ENCODE data around the gene IPO4. TPM values are rescaled to one million over a fixed set of nuclear protein-coding genes. Genes with fewer than 3 reads are reported as not detected.

IPO4 gene
- total RNA-seq, 1 experiment from 2014 or later = 42.7 TPM

DNA sequence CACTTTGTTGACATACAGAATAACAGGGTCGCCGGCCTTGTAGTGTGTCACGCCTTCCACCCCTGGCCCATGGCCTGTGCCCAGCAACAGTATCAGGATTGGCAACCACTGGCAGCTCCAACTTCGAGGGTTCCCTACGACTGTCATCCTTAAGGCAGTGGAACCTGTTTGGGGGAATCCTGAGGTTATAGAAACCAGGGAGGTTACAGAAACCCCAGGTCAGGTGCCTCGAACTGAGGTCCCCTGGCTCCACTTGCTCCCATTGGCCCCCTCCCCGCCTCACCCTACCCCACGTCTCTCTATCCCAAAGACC, 6.2 kb upstream of the IPO4 start:
- no peak for DNase-seq (ENCODE audit: low spot score)

DNA sequence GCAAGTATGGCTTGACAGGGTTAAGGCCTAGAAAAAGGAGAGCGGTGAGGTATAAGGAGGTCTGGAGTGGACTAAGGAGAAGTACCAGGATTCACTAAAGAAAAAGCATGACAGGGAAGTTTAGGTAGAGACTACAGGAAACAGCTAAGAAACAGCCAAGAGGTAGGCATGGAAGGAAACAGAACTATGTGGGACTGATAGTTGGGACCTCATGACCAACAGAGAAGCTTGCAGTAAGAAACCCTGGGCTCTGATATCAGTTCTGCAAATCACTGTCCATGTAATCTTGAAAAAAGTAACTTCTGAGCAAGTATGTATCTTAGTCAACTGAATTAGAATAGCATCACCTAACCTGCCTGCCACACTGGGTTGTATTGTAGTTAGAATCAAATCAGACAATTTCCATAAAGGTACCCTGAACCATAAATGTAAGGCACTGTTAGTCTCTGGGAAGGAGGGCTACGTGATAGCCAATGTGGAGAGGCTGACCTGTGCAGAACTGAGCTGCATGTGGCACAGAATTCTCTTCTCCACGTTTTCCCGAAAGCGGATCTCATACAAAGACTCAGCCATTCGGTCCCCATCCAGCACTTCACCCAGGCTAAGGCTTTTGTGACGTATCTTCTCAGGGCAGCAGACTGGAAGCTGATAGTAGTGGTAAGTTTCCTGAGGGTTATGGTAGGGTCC, 5.7 kb upstream of the IPO4 start:
- DNase-seq (ENCODE audit: low spot score) = no peak

DNA sequence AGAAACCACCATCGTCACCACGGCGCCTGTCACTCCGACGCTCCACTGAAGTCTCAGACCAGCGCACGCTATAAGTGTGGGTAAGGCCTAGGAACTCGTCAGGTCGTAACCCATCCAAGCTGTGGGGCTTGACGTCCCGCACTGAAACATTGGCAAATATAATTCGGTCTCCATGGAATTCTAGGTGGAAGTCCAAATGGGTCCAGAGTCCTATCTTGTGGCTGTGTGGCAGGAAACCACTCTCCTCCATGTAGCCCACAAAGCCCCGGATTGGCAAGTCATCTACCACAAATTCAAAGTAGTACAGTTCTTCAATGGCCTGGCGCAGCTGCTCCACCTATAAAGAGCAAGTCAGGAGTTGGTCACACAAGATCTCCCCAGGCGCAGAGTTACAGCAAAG, 4.3 kb upstream of the IPO4 start:
- no peak for DNase-seq (ENCODE audit: low spot score)

DNA sequence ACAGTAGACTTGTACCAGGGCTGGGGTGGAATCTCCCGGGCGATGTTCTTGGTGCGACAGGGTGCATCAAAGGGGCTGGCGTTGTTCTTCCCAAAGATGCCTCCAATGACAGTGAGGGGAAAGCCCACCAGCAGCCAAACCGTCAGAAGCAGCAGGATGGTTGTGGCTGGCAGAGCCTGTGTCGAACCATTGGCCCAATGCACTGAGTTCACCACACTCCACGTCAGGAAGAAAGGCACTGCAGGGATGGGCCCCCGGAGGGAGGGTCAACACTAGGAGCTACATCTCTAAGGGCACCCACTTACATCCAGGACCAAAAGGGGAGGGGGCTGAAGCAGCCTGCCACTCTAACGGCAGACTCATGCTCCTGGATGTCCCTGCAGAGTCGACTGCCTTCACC, 1.8 kb upstream of the IPO4 start:
- no peak for DNase-seq (ENCODE audit: low spot score)

DNA sequence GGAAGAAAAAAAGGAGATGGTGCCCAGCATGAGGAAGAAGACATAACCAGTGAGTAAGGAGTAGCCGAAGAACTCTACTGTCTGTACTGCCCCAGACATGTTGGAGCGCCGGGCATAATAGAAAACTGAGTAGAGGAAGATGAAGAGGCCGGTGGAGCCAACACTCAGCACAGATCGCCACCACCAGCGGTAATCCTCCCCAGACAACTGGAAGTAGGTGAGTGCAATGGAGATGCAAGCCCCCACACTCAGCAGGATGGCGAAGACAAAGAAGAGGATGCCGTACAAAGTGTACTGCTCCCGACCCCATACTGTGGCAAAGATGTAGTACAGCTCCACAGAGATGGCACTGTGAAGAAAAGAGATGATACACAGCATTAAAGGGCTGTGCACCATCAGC, 844 bp upstream of the IPO4 start:
- DNase-seq (ENCODE audit: low spot score) = no peak

DNA sequence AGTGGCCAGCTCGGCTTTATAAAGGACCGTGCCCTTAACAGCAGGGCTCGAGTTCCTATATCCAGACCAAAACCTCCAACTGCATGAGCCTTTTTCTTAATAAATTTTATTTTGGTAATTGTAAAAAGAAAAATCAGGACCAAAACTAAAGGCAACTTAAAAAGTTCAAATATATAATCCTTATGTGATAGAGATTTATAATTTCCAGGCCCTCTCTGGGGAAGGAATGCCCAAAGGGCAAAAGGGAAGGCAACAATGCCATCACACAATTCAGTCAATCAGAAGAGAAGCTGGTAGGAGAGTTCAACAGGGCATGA, 401 bp upstream of the IPO4 start:
- DNase-seq (ENCODE audit: low spot score) = no peak

DNA sequence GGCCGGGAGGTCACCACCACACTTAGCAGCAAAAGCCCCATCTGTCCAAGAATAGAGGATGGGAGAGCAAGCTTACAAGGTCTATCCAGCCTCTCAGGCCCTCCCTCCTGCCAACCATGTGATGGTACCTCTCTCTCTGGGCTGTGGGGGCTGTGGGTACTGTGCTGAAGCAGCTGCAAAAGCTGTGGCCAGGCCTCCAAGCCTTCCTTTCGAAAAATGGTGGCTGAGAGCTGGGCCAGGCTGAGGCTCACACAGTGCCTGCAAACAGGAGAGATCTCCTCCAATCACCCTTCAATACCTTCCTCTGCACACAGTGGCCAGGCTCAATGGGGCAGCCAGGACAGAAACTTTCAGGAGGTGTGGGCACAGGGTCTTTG, 1.1 kb downstream of the IPO4 start:
- DNase-seq (ENCODE audit: low spot score) = no peak

DNA sequence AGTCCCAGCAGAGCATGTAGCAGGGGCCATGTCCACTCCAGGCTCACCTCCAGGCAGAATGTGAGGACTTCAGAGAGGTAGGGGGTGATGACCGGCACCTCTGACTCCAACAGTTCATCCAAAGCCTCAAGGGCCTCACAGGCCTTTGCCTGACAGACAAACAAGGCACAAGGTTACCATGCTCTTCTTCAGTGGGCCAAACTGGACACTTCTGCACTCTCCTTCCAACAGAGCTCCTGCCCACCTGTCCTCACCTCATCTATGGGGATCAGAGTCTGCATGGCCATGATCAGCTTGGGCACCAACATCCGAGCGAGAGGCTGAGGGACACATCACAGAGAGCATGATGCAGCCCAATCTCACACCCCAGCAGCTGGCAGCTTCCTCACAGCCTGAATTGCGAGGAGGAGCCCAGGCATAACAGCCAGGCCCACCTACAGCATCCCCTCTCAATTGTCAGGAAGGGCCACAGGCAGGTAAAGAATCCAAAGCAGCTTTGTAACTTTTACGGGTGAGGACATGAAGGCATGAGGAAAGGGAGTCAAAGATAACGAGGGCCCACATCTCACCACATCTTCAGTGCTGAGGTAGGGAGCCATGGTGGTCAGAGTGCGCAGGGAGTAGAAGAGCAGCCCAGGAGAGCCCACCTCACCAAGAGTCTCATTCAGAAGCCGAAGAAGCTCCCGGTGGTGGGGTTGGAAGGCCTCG, 1.6 kb downstream of the IPO4 start:
- DNase-seq (ENCODE audit: low spot score) = no peak

DNA sequence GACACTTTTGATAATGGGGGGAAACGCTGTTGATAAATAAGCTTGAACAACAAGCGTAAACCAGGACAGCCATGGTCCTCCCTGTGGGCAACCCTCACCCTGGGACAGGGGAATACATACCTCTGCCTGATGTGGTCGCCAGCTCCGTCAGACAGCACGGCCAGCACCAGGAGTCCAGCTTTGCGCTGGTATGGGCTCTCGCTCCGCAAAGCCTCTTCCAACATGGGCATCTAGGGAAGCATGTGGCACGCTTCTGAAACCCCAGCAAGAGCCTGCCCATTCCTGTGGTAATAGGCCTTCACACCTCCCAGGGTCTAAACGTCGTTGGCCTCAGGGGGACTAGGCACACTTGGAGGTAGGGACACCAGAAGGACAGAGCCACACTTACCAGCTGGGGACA, 2.9 kb downstream of the IPO4 start:
- DNase-seq (ENCODE audit: low spot score) = no peak

DNA sequence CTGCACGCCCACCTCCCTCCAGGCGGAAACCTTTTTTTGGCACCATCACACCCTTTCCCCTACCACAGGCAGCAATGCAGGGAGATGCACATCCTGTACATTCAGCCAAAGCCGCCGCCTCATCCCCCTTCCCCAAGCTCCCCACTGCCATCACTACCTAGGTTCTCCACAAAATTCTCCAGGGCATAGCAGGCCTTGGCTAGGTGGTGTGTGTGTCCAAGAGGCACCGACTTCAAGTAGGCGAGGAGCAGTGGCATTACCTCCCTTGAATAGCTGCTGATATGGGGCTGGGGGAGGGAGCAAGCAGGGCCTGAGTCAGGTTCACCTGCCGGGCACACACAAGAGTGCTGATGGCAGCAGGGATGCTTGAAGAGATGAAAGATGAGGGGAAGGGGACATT, 3.6 kb downstream of the IPO4 start:
- DNase-seq (ENCODE audit: low spot score) = no peak

DNA sequence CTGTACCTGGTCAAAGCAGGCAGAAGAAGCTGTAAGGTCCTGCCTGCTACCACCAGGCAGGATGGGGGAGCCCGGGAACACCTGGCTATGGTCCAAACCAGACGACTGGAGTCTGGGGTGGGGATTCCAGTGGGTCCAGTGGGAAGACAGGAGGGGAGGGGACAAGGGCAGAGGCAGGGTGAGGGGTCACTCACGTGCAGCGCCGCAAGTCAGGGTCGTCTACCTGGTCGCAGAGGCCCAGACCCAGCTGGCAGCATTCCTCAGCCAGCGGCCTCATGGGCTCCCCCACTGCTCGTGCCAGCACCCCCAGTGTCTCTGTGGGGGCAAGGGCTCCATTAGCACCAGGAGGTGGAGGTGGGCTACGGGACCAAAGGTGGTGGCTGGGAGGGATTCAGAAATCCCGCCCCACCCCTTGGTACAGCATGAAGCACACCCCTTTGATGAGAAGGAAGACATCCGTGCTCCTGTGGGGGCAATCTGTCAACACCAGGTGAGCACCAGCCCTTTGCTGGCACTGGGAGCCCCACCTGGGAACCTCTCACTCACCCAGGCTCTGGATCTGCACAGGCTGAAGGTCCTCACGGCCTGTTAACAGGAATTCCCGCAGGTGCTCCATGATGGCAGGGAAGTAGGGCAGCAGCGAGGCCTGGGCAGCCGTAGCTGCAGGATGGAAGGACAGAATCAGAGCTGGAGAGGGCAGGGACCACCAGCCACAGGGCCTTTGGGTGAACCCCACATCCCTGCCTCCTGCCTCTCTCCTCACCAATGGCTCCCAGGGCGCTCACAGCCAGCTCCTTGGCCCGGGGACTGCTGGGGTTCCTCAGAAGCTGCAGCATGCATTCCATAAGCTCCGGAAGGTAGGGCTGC, 4.3 kb downstream of the IPO4 start:
- DNase-seq (ENCODE audit: low spot score) = no peak

DNA sequence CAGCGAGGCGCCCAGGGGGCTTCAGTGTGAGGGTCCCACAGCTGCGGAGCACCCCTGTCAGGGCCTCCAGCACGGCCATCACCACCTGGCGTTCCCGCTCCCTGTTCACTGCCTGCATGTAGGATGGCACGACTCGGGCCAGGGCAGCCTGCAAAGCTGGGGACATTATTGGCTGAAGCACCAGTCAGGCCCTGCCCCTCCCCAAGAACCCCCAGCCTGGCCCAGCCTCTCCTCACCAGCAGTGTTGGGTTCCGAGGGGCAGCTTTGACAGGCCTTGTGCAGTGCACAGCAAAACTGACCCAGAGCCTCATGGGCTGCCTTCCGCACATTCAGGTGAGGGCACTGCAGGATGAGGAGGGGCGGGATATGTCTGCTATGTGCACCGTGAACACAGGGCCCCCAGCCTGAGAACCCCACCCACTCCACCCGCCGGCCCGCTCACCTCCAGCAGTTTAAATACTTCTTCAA, 5.6 kb downstream of the IPO4 start:
- DNase-seq (ENCODE audit: low spot score) = no peak

DNA sequence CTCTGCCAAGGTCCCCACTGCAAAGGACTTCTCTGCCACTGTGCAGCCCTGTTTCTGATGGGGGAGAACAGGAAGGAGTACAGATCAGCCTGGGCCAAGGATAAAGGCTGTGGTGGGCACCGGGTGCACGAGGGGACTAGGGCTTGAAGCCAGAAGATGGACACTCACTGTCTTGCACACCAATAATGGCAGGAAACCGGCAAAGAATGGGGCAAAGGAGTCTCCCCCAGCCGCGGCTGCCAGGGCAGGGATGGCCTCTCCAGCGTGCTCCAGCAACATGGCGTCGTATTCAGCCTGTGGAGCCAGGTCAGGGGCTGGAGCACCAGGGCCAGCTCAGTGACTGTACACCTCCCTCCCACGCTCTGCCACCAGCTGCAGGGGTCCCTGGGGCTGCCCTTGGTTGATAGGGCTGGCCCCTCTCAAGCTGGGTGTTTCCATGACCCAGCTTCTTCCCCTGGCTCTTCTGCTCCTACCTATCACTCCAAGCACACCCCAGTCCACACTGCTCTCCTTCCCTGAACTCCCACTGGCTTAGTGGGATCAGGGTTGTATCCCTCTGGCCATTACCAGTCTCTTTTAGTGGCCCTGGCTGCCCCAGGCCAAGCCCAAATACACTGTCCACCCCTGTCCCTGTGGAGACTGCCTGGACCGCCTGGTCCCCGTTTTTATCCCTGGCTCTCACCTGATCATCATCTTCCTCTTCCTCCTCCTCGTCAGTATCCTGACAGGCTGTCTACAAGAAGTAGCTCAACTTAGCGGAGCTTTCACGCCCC, 6.3 kb downstream of the IPO4 start:
- DNase-seq (ENCODE audit: low spot score) = no peak

DNA sequence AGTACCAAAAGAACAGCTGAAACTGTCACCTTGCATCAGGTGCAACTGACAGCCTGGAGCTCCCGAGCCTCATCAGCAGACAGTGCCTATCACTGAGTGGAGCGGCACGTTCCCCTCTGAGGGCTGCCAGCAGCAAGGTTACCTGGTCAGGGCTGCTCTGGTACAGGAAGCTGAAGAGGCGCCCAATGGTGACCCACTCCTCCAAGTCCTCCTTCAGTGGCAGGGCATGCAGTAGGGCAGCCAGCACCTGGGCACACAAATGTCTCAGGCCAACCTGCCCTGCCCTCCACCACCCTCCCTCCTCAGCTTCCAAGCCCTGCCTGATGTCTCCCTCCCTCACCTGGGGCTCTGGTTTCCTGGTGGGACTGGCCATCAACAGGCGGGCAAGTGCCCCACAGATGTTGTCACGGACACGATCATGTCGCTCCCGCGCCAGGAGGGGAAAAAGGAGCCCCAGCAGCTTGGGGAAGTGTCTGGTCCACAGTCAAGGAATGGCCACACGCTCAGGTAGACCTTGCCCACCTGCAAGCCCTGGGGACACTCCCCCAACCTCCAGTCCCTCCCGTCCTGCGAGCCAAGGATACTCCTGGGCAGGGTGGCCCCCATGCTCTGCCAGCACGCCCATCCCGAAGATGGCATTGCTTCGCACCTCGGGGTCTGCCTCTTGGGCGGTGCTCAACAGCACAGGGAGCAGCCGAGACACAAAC, 7.1 kb downstream of the IPO4 start:
- DNase-seq (ENCODE audit: low spot score) = no peak

DNA sequence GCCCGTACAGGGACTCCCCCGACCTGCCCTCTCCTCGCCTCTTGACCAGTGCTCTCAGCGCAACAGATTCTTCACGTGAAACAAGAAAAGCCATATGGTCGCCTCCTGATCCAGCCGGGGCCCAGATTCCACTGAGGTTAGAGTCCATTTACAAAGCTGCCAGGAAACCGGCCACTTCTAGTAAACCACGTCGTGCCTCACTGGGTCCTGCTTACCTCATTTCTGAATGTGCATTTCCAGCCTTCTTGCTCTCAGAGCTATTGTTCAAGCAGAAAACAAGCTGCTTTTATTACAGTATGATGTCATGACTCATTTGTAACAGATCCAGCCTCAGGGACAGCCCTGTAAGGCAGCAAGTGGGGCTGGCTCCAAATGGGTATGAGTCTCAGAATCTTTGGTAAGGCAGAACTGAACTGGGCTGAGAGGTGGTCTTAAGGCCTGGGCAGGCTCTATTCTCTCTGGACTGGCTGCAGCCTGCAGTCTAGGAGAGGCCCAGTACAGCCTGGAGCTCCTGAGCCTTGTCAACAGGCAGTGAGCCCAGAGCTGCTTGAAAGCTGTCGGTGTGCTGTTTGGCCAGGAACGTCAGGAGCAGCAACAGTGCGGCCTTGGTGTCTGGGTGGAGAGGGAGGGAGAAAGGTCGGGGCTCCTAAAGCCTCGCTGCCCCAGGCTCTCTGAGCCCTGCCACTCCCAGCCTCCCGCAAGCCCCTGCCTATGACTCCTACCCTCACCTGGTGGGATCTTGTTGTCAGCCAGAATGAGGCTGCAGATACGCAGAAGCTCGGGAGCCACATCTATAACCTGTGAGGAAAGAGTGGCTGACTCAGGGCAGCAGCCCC, 8.4 kb downstream of the IPO4 start:
- peak; percentile 43 for DNase-seq (ENCODE audit: low spot score)

DNA sequence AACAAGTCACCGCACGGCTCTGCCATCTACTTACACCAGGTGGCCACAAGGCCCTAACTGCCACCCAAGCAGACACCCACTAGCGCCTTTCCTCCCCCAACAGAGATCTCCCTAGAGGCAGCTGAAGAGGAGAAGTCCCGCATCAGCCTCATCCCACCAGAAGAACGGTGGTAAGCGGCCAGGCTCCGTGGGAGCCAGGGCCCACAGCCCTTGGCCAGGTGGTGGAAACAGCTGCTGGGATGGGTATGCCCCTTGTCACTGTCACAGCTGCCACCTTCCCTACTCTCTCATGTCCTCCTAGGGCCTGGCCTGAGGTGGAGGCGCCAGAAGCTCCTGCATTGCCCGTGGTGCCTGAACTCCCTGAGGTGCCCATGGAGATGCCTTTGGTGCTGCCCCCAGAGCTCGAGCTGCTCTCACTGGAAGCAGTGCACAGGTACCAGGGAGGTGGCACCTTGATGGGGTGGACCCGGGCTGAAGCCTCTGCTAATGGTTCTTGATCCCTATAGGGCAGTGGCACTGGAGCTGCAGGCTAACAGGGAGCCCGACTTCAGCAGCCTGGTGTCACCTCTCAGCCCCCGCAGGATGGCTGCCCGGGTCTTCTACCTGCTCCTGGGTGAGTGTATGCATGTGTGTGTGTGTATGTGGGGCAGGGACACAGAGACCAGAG, 9.2 kb downstream of the IPO4 start:
- DNase-seq (ENCODE audit: low spot score) = no peak

DNA sequence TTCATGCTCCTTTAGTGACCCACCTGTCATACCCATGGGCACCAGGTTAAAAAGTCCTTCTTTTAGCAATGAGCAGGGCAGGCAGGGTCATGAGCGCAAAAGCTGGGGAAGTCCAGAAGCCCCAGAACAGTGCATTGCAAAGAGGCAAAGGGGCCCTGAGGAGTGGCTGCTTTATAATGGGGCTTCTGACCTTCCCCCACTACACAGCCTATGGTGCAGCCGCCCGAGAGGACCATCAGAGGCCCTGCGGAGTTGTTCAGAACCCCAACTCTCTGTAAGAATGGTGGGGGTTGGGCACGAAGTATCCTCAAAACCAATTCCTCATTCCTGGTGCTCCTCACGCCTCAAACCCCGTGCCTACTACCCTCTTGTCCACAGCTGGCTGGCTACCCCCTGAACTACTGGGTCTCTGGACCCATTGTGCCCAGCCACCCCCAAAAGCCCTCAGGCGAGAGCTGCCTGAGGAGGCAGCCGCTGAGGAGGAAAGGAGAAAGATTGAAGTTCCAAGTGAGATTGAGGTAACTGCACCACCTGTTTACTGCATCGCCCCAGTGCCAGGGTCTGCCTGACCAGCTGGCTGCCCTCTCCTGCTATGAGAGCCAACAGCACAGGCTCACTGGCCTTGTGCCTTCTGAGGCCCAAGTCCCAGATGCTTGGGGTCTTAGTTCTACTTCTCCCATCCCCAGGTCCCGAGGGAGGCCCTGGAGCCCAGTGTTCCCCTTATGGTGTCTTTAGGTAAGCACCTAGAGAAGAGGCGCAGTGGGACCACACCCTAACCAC, 10.0 kb downstream of the IPO4 start:
- DNase-seq (ENCODE audit: low spot score) = no peak

DNA sequence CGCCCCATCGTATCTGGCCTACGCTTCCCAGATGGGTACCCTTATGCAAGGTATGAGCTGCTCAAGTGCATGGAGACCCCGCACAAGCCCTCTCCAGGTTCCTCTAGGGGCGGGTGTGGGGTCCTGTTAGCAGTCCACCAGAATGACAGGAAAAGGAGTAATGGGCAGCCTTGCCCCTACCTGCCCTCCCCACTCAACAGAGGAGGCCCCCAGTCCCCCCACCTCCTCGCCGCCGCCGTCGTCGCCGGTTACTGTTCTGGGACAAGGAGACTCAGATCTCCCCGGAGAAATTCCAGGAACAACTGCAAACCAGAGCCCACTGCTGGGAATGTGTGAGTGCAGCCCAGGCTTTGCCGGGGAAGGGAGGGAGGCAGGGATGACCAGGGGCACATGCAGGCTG, 10.7 kb downstream of the IPO4 start:
- no peak for DNase-seq (ENCODE audit: low spot score)

DNA sequence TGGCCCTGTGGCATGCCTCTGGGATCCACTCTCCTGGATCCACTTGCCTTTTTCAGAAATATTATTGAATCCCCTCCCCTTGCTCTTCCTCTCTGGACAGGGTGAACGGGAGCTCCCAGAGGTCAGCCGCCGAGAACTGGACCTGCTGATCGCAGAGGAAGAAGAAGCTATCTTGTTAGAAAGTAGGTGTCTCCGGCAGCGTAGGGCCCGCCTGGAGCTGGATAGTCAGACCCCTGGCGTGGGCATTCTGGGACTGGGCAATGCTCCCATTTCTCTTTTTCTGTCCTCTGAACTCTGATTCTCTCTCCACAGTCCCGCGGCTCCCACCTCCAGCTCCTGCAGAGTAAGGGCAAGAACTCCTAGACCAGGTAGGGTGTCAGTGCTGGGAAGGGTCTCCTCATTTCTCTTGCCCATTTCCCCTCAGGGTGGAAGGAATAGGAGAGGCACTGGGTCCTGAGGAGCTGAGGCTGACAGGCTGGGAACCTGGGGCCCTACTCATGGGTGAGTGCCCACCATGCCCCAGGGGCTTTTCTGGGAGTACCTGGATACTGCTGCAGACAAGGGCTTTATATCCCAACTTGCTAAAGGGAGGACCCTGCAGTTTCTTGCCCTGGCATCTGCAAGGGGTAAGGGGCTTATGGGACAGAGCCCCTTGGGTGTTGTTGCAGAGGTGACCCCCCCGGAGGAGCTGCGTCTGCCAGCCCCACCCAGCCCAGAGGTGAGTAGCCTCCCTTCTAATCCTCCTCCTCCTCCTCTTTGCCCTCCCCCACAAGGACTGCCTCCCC, 11.4 kb downstream of the IPO4 start:
- no peak for DNase-seq (ENCODE audit: low spot score)
